HT1080 (cell line): Measurements from ENCODE around the gene QRICH2. TPM values are rescaled to one million over a fixed set of nuclear protein-coding genes. Genes with fewer than 3 reads are reported as not detected.
A peak's percentile ranks its signal among the peaks of the same experiment; 100 is the strongest.

Source experiments
- DNase-seq: peaks from one replicate; pipeline ENCODE4 v3.0.0-alpha.2; 2015; ENCODE audit warnings: low read depth
- total RNA-seq: library from RNA; depleted of rRNA; stranded (reverse); fragments of >200 nt; shearing (Covaris generic); gene quantifications from 2 replicates; pipeline ENCODE4 v1.2.3, GENCODE V29; 2014

QRICH2 gene
- total RNA-seq, 1 experiment from 2014 or later: 1.6 TPM

DNA sequence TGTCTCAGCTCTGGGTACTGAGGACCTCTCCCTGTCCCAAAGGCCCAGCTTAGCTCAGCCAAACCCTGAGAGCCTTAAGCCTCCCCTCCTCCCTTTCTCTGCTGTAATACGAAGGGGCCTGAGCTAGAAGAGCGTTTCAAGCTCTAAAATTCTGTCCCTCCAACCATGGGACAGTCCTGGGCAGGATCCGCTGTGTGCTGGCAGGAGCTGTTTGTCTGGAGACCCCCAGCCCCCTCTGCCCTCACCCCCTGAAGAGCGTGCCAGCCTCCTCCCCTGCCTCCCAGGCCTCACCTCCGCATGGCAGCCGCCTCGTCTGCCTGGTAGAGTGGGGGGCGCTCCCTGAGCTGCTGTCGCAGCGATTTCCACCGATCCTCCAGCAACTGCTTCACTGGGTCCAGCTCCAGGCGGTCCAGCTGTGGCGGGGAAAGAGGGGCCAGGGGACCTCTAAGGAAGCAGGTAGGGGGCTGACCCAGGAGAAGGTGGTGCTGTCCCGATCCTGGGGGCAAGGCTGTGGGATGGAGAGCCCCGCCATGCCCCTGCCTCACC, 28.3 kb downstream of the QRICH2 start:
- DNase-seq: no peak

DNA sequence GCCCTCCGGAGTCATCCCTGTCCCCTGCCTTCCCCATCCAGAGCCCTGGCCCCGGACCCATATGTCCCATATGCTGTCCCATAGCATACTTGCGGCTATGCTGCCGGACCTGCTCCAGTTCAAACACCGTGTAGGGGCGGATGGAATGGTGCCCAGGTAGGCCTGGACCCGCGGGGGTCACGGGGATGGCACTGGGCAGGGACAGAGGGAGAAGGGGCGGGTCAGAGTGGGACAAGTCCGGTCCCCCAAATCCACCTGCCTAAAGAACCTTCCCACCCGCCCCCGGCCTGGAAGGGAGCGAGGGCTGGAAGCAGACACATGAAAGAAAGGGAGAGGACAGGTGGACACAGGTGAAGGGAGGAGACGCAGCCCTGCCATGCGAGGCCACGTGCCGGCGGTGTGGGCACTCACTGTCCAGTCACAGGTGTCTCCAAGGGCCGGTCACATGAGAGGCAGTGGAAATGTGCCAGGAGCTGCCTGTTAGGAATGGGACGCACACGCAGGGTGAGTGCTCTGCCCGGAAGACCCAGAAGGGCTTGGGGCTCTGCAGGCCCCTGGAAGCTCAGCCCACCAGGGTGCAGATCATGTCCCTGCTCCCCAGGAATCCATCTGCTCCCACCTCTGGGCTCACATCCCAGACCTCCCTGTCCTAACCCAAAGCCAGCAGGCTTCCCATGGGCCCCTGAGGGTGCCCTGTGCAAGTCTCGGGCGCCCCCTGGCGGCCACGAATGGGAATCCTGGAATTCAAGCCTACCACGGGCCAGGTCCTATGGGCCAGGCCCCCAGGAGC, 28.9 kb downstream of the QRICH2 start:
- peak; percentile 73 for DNase-seq

DNA sequence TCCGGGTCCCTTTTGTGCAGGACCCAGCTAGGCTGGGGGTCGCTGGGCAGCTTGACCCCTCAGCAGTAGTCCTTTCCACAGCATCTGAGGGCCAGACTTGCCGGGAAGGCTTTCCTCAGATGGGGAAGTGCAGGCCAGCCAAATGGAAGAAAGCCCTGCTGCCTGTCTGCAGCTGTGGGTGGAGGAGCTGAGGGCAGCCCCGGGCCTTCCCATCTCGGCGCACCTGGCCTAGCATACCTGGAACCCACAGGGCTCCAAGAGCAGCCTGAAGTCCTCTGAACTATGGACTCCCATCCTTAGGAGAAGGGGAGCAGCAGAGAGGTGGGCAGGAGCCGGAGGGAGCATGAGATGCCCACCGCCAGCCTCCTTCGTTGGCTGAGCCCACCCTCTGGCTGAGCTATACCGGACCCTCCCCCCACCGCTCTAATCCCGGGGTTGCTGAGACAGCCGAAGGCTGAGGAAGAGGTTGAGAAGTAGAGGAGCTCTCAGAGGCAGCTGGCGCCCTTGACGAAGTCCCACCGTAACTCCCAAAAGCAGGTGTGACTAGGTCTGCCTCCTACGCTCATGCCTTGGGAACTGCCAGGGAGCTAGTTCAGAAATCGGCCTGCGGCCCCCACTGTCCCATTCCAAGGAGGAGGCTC, 29.7 kb downstream of the QRICH2 start:
- no peak for DNase-seq

DNA sequence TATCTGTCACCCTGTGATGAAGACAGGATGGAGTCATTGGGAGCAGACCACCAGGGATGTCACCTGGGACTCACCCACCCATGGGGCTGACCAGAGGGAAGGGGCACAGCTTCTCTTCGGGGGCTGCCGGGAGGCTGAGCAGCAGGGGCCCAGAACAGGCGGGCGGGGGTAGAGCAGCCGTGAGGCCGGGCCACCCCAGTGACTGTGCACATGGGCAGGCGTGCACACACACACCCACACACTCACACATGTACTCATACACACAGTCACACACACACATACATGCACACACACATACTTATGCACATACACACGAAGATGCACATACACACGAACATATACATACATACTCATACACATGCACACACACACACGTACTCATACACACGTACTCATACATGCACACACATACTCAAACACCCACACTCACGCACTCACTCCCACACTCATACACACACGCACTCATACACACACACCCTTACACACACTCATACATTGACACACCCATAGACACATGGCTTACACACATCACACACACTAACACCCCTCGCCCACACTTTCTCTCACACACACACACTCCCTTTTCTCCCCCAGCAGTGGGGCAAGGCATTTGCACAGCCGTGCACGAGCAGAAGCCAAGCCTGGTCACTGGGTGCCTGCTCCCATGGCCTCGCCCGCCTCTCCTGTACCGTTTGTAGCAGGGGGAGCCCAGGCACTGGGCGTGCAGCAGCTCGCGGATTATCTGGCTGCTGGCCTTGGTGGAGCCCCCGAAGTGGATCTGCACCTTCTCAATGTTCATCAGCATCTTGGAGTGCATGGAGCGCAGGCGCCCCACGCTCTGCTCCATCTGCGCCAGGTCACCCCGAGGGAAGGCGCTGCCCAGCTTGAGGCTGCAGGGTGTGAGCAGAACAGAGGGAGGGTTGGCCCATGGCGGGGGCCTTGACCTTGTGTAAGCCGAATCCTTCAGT, 30.5 kb downstream of the QRICH2 start:
- no peak for DNase-seq

DNA sequence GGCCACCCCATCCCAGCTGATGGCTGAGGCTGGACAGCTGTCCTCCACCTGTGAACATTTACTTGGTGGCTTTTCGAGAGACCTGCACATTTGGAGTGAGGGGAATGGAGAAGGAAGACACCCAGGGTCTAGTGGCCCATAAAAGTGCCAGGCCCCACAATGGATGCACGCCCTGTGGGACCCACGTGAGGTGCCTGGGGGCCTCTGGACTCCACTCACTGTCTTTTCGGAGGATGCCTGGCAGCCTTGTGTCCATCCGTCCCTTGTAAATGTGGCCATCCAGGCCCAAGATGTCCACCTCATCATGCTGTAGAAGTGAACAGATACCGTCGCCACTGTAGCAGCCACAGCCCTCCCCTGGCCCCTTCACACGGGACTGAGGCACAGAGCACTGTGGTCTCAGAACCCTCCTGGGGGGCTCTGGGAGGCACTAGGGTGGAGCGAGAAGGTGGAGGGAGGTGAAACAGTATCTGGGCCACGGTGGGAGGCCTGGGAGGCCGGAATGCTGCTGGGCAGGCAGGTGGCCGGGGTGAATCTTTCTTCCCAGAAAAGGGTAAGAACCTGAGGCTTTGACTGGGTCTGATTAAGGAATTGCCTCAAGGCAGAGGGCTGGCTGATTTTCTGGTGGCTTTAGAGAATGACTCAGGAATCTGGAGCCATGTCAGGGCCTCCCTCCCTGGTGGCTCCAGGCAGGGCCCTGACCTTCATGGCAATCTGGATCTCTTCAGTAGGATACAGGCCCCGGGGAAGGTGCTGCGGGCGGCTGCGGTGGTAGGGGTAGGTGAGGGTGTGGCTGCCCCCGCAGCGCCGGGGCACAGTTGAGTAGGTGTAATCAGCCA, 31.4 kb downstream of the QRICH2 start:
- DNase-seq: no peak

DNA sequence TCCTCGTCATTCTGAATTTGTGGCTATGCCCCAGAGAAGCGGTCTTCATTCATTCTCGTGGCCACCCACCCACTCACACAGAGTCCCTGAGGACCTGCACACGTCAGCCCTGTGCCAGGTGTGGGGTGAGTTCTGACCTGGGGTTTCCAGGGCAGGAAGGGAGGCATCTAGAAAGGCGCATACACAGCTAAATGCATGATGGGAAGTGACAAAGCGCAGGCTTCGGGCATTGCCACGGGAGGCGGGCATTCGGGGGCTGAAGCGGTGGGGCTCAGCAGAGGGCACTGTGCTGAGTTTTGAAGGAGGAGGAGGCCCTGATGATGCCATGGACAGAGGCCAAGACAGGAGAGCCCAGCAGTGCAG, 32.0 kb downstream of the QRICH2 start:
- no peak for DNase-seq

DNA sequence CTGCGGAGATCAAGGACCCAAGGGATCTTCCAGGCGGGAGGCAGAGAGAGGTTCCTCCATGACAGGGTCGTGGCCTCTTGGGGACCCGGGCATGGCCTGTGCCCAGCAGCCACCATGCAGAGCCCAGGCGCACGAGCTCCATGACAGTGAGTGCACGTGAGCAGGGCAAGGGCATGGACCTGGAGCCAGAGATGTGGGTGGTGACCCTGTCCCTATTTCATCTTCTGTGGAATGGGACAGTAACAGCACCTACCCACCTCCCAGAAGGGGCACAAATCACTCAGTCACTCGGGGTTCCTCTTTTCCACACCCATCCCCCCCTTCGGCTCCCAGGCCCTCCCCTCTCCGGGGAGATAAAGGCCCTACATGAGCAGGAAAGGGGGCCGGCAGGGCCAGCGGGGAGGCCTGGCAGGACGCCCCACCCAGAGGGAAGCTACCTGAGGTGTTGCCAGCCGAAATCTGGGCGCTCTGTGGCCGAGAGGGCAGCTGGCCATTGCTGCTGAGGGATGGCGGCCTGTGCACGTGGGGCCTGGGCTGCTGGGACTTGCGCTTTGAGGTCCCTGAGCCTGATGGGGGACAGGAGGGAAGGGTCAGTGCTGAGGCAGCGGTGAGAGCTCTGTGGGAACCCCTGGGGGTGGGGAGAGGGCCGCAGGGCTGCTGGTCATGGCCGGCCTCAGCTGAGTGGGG, 32.6 kb downstream of the QRICH2 start:
- no peak for DNase-seq

DNA sequence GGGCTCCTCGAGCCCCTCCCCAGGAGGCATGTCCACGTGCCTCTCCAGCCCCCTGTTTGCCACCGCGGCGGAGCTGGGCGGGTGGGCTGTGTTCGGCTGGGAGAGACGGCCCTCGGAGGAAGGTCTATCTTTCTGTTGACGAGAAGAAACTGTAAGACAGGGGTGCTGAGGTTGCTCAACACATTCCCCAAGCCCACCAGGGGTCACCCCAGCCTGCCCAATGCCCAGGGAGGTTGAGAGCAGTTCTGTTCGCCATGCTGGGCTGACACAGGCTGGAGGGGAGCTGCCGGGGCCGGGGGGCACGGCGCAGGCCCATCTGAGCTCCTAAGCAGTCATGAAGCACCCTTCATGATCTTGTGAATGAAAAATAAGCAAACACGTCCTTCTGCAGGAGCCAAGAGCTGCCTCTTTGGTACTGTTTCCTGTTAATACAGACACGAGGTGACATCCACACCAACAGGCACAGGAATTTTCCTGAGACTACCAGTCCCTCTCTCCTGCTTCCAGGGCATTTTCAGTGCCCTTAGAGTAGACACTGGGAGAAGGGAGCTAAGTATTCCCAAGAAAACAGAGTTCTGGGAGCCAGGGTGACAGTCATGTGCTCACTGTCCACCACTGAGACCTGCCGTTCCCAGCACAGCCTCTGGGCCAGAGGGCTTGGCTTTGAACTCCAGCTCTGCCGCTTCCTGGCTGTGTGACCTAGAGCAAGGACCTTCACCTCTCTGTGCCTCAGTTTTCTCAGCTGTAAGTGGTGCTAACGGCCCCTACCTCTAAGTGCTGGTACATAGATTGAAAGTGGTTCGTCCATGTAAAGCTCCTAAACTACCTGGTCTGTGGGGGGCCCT, 33.7 kb downstream of the QRICH2 start:
- DNase-seq: no peak

DNA sequence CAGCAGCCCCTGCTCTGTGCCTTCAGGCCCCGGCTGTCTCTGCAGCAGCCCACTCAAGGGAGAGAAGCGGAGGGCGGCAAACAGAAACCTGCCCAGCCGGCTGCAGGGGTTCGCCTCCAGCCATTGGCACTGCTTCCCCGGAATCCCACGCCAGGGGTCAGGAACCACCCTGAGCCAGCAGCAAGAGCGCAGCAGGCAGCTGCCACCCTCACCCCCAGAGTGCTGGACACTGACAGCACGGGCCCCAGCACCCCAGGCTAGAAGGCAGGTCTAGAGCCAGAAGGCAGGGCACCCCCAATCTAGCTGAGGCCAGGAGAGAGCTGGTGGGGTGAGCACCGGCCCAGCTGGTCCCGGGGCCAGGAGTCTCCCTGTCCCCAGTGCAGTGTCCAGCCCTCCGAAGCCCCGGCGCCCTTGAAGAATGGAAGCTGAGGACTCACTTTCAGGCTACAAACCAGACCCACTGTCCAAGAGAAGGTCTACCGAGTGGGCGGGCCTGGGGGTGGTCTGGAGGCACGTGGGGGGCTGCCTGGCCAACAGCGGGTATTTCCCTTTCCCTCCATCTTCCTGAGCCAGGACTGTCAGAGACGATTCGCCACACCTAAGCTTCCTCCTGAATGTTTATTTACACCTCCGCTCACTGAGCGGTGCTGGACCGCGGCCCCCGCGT, 34.5 kb downstream of the QRICH2 start:
- no peak for DNase-seq

DNA sequence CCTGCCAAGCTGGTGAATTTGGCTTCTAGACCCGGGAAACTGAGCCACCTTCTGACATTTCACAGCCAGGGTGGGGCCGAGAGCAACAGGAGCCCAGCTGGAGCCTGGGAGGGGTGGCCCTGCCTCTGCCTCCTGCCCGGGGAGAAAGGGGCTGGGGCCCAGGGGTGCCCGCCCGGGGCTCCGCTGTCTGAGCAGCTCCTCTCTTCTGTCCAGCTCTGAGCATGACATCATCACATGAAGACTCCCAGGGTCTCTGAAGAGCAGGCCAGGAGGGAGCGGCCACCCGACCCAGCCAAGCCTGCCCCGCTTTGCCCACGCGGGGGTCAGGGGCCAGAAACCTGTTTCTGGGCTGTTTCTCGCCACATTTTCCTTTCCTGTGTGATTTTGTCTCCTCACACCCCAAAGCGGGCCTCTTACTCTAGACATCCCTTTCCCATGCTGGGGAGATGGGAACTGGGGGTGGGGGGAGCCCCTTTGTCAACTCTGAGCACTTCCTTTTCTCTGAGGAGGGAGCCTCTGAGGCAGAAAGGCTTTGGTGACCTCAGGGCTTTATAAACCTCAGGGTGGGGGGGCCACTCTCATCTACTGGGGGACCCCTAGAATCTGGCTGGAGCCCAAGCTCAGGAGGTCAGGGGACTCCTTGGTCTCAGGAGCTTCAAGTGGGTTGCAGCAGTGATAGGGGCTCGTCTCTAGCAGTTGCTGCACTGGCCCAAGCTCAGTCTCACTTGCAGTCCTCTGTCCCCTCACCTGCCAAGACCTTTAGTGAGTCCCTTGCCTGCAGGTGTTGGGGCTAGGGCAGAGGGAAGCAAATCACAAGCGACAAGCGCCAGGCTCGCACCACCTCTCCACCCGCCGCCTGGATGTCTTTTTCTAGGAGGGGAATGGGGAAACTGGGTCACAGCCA, 35.3 kb downstream of the QRICH2 start:
- no peak for DNase-seq

DNA sequence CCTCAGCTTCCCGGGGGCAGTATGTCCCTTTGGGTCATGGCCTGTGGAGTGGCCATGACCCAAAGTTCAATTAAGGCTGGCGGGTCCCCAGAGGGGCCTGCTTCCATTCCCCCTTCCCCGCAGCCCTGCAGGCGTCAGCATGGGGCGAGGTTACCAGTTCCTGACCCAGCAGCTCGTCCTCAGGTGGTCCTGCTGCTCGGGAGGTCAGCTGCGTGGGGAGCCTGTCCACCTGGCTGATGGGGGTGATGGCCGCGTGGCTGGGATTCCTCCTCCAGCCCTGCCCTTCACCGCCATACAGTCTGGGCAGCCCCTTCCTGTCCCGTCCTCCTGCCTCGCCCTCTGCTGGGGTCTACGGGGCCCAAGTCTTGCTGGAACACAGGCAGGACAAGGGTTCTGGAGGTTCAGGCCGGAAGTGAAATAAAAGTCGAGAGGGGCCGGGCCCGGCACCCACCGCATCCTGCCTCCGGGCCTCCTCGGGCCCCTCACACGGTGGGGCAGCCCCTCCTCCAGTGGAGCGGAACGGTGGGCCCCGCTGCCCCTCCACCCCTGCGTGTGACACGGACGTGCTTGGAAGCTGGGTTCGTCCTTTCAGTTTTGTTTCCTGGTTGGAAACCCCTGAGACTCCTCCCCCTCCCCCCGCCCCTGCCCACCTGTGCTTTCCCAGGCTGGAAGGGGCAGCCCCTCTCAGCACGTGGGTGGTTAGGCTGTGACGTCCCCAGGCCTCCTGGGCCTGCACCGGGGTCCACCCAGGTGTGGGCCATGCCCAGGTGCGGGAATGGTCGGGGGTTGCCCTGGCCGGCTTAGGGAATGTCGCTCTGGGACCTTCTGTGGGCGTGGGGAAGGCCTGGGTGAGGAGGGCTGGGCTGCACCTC, 36.2 kb downstream of the QRICH2 start:
- no peak for DNase-seq

DNA sequence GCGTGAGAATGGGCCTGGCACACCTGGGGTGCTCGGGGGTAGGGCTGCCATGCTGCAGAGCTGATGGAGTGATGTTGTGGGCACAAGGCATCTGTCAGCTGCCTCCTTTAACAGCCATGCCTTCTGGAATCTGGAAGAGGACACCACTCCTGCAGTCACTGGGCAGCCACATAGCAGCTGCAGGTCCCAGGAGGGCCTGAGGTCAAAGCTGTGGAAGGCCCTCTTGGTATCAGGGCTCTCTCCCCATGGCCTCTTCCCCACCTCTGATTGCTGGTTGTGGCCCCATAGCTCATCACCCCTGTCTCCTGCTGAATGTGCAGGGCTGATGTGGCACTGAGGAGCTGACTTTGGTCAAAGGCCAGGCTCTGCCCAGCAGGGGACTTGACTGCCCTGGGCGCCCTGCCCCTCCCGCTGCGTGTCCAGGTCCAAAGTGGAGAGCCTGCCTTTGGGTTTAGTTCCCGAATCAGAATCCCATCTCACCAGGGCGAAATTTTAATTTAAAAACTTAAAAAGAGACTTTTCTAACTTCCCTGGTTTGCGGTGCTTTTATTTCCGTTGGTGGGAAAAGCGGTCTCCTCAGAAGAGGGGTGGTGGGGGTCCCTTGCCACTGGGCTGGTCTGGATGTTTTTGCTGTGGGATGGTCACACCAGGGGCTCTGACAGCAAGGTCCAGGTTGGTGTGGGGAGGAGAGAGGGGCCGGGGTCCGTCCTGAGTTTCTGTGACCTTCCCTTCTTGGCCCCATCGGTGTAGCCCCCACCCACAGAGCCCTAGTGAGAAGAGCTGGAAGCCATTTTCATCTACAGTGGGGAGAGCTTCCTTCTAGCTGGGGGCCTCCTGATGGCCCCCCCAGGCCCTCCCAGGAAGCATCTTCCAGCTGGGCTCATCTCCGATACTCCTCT, 37.1 kb downstream of the QRICH2 start:
- DNase-seq: no peak

DNA sequence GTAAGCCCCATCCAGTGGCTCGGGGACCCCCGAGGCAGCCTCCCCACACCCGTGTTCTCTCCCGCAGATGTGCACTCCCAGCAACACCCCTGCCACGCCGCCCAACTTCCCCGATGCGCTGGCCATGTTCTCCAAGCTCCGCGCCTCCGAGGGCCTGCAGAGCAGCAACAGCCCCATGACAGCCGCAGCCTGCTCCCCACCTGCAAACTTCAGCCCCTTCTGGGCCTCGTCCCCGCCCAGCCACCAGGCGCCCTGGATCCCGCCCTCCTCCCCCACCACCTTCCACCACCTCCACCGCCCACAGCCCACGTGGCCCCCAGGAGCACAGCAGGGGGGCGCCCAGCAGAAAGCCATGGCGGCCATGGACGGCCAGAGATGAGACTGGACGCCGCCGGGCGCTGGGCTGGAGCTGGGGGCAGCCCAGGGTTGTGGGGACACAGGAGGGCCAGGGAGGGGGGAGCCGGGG, 37.9 kb downstream of the QRICH2 start:
- no peak for DNase-seq

DNA sequence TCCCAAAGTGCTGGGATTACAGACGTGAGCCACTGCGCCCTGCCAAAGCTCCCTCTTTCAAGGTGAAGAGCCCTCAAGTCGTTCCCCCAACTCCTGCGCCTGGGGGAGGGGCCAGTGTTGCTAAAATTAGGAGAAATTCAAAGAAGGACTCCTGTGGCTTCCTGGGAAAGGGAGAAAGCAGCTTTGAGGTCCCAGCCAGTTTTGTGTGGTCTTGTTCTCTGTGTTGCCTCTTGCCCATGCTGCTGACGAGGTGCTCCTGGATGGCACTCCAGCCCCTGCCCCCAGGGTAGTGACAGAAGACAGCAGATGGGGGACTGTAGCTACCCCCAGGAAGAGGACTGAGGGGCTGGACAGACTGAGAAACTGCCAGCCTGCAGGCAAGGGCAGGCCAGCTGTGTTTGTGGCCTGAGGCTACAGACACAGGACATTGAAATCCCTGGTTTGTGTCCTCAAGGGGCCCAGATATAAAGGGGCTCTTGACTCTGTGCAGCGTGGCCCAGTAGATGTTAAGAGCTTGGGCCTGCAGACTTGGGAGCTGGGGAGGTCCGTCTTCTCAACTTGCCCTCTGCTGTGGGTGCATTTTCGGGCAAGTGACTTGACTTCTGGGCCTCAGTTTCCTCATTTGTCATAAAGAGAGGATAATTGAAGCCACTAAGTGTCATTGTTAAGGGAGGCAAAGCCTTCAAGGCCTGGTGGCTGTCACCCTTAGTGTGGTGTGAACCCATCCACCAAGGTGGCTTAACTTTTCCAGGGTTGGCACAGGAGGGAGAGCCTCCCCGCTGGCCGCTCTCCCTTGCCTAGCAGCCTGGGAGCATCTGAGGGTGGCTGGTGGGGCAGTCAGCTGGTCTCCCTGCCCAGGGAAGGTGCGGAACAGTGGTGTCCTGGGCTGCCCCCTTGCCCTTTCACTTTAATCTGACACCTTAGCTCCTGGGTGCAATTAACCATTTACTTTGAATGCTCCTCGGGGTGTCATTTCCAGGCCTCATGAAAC, 38.8 kb downstream of the QRICH2 start:
- no peak for DNase-seq
